GM10248 (cell line): ENCODE measurements around the gene NAPA.

Source experiments
- CTCF ChIA-PET: fragments of 300-600 bp; sonication (Branson Sonifier 250); formaldehyde crosslinking; extraction: SDS; loops from one replicate; lab custom pipeline; 2021; ENCODE audit warnings: antibody characterized with exemption; lab: Yijun Ruan, JAX
- POLR2A ChIA-PET: fragments of 350-650 bp; sonication (Branson Sonifier 250); formaldehyde crosslinking; extraction: SDS; loops from one replicate; lab custom pipeline; 2020; ENCODE audit warnings: antibody characterized with exemption; lab: Yijun Ruan, JAX
- DNase-seq: peaks from one replicate; pipeline ENCODE4 v3.0.0; 2012; ENCODE audit errors: extremely low spot score
- CTCF ChIP-seq: IDR thresholded peaks from 2 replicates; pipeline ENCODE4 v1.5.1; 2012; ENCODE audit warnings: mild to moderate bottlenecking, low read depth; ENCODE audit errors: extremely low read depth, missing control alignments, control extremely low read depth

Gene NAPA

GRCh38 chr19:47529018-47529742 lies 14.3 kb upstream of the NAPA start:
- no peak for DNase-seq
- POLR2A ChIA-PET = interaction anchor here (0.6 kb wide), 1 partner anchor 237 kb away, joined by 3 read pairs; no protein-coding TSS in a partner anchor
- CTCF ChIA-PET = interaction anchor here (0.6 to 1.8 kb wide), 9 partner anchors 10 to 184 kb away, joined by 3 to 9 read pairs (median 3); partner anchors contain the start of genes KPTN and NAPA
- no peak for TF ChIP-seq CTCF

GRCh38 chr19:47526798-47527197 lies 11.9 kb upstream of the NAPA start:
- POLR2A ChIA-PET = no interaction called here
- CTCF ChIA-PET = interaction anchor here (1.2 kb wide), 1 partner anchor 11 kb away, joined by 4 read pairs; the partner anchor contains the start of gene NAPA
- TF ChIP-seq CTCF = no peak
- DNase-seq = no peak

- CTCF ChIA-PET = interaction anchor here (0.9 to 3.3 kb wide), 3 partner anchors 8 to 184 kb away, joined by 3 to 21 read pairs (median 5); partner anchors contain the start of genes KPTN and NAPA
- POLR2A ChIA-PET = no interaction called here
- TF ChIP-seq CTCF = no peak
- no peak for DNase-seq
Measured at GRCh38 chr19:47523473-47523872, 8.6 kb upstream of the NAPA start.

- CTCF ChIA-PET = interaction anchor here (1.1 to 3.3 kb wide), 11 partner anchors 10 to 178 kb away, joined by 3 to 13 read pairs (median 4); partner anchors contain the start of genes DHX34 and KPTN
- peak; percentile 10 for TF ChIP-seq CTCF
- DNase-seq = no peak
- POLR2A ChIA-PET = interaction anchor here (1.3 kb wide), 1 partner anchor 11 kb away, joined by 5 read pairs; no protein-coding TSS in a partner anchor
Measured at GRCh38 chr19:47521473-47522180, 6.8 kb upstream of the NAPA start.

GRCh38 chr19:47520839-47521238 lies 6.0 kb upstream of the NAPA start:
- CTCF ChIA-PET = interaction anchor here (0.8 to 3.3 kb wide), 7 partner anchors 10 to 179 kb away, joined by 3 to 13 read pairs (median 4); partner anchors contain the start of gene KPTN
- POLR2A ChIA-PET = interaction anchor here (0.9 kb wide), 1 partner anchor 9 kb away, joined by 7 read pairs; no protein-coding TSS in a partner anchor
- no peak for DNase-seq
- TF ChIP-seq CTCF = no peak

- TF ChIP-seq CTCF = no peak
- POLR2A ChIA-PET = interaction anchor here (0.9 kb wide), 1 partner anchor 8 kb away, joined by 7 read pairs; no protein-coding TSS in a partner anchor
- DNase-seq = no peak
- CTCF ChIA-PET = interaction anchor here (0.8 to 3.3 kb wide), 3 partner anchors 12 to 179 kb away, joined by 3 to 13 read pairs (median 4); no protein-coding TSS in a partner anchor
Measured at GRCh38 chr19:47520343-47520806, 5.5 kb upstream of the NAPA start.
